IPS-18a (cell line): Measurements from ENCODE around the gene GNG12.

Experiments
- H3K27ac ChIP-seq: one replicate; pipeline ENCODE4 v1.5.1; 2013; ENCODE audit warnings: low read length
- H3K27me3 ChIP-seq: one replicate; pipeline ENCODE4 v1.6.1; 2013; ENCODE audit warnings: mild to moderate bottlenecking, low read length; ENCODE audit not compliant: control insufficient read depth, insufficient read depth
- H3K36me3 ChIP-seq: one replicate; pipeline ENCODE4 v1.6.1; 2013; ENCODE audit warnings: low read depth, low read length; ENCODE audit not compliant: control insufficient read depth
- H3K4me1 ChIP-seq: one replicate; pipeline ENCODE4 v1.6.1; 2013; ENCODE audit warnings: low read depth, low read length; ENCODE audit not compliant: control insufficient read depth
- H3K4me3 ChIP-seq: one replicate; pipeline ENCODE4 v1.5.1; 2013; ENCODE audit warnings: low read length
- H3K9ac ChIP-seq: one replicate; pipeline ENCODE4 v1.6.1; 2013; ENCODE audit warnings: mild to moderate bottlenecking, low read length, moderate library complexity
- H3K9me3 ChIP-seq: one replicate; pipeline ENCODE4 v1.6.1; 2013; ENCODE audit warnings: low read depth, low read length; ENCODE audit not compliant: control insufficient read depth

GNG12 gene

DNA sequence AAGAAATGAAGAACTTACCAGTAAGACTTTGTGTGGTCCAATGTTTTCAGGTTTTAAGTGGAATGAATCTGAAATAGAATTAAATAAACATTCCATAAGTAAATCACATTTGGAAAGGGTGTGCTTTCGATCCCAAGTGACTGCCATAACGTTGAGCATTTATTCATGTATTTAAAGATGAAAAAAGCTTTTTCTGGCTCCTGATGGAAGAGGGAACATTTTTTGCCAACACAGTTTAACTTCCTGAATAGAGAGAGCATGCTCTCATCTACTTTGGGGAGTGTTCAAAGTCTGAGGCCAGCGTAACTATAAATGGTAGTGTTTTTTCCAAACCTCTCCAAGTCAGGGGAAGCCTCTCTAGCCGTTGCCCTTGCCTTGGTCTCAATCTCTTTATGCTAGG is 55.8 kb downstream of the GNG12 start:
- Histone ChIP-seq H3K4me3 (no peak overlapping the region), H3K27me3 (no peaks in the 10 kb centered on the region), H3K9ac (no peak overlapping the region), H3K4me1 (no peaks in the 10 kb centered on the region), H3K27ac (no peak overlapping the region), H3K9me3 (no peaks in the 10 kb centered on the region), H3K36me3 (no peaks in the 10 kb centered on the region)

DNA sequence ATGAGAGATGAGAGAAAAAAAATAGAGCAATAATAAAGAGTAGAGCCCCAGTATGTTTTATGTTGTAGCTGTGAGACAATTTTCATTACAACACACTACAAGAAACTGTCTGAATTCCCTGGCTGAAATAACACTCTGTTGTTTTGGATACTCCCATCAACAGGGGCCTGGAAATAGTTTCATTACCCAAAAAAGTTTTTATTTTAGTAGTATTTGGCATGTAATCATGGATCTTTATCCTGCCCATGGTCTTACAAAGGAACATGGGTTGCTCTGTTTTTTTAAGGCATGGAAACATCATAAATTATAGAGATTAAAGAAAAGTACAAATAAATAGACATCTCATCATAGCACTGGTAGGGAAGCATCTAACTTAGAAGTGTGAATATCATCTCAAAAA is 56.3 kb downstream of the GNG12 start:
- H3K27ac ChIP-seq = no peak overlapping the region
- H3K9me3 ChIP-seq = no peaks in the 10 kb centered on the region
- no peaks in the 10 kb centered on the region for H3K27me3 ChIP-seq
- H3K9ac ChIP-seq = no peak overlapping the region
- no peak overlapping the region for H3K4me3 ChIP-seq
- no peaks in the 10 kb centered on the region for H3K4me1 ChIP-seq
- H3K36me3 ChIP-seq = no peaks in the 10 kb centered on the region

DNA sequence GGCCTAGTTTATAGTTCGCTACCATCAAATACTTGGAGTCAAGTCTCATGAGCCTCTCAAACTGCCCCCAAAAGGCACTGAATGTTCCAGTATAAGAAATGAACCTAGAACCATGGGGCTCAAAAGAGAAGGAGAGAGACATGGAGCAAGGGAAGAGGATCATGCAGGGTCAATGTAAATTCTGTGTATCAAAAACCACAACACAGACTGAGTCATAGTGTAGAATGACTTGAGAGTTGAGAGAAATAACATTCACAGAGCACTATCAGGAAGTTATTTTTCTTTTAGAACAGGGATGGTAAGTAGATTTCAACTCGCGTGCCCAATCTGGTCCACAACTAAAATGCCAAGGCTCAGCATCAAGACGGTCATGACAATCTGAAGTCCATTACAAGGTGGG is 59.8 kb downstream of the GNG12 start:
- Histone ChIP-seq H3K4me1 (no peaks in the 10 kb centered on the region), H3K27me3 (no peaks in the 10 kb centered on the region), H3K9me3 (no peaks in the 10 kb centered on the region), H3K9ac (no peak overlapping the region), H3K36me3 (no peaks in the 10 kb centered on the region), H3K4me3 (no peak overlapping the region), H3K27ac (no peak overlapping the region)

DNA sequence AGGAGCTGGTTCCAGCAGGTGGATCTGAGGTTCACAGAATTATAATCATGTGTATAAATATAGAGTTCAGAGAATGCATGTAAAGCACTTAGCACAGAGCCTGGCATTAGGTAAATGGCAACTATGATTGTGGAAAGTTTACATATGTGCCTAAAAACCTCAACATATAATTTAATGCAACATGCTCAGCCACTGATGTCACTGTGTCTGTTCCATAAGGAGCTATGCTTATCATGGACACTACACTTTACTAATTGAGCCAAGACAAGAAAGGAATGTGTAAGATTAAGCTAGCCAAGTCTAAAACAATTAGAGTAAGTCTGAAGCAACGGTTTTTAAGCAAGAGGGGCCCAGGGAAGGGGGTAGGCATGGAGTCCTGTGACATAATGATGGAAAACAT is 61.5 kb downstream of the GNG12 start:
- no peak overlapping the region for H3K27ac ChIP-seq

DNA sequence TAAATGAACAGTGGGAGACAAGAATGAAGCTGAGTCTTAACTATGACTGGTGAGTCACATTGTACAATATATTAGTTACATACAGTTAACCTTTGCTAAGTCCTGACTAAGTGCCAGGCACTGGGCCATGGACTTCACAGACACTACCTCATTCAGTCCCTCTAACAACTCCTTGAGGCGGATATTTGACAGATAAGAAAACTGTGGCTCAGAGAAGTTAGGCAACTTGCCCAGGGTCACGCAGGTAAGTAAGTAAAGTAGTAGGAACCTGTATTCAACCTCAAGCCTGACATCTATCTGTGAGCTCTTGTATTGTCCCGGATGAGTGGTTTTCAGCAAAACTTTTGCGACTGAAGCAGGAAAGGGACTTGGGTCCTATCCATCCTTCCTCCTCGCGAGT is 62.1 kb downstream of the GNG12 start:
- Histone ChIP-seq H3K9ac (no peak overlapping the region), H3K27ac (no peak overlapping the region), H3K9me3 (no peaks in the 10 kb centered on the region), H3K36me3 (no peaks in the 10 kb centered on the region), H3K4me3 (no peak overlapping the region), H3K4me1 (peaks cover 7% of the 10 kb centered on the region), H3K27me3 (no peaks in the 10 kb centered on the region)

More for the DNA sequence above, 61.5 kb downstream of the GNG12 start:
- no peak overlapping the region for H3K4me3 ChIP-seq
- no peak overlapping the region for H3K9ac ChIP-seq
- no peaks in the 10 kb centered on the region for H3K36me3 ChIP-seq
- no peaks in the 10 kb centered on the region for H3K9me3 ChIP-seq
- no peaks in the 10 kb centered on the region for H3K27me3 ChIP-seq
- H3K4me1 ChIP-seq = peaks cover 1% of the 10 kb centered on the region

DNA sequence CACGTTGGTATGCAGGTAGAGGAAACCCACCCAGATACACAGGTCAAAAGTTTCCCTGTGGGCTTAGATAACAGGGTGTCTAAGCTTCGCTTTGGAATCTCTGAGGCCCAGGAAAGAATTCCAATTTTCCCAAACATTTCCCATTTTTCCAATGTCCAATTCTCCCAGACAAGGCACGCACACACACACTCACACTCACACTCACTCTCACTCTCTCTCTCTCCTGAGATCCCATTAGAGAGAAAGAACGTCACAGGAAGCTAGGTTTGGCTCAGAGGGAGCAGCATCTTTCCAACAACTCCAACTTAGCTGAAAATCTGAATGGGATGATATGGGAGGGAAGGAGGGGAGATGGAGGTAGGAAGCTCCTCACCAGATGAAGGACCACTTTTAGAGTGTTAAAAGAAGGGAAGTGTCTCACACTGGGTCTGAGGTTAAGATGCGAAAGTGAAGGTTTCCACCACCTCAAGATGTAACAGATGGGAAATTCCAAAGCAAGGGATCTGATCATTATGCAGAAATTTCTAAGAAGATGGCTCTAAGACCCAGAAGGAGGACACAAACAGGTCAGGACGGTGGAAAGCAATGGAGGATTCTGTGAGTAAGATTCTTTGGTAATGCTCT is 63.5 kb downstream of the GNG12 start:
- Histone ChIP-seq H3K36me3 (no peaks in the 10 kb centered on the region), H3K9ac (no peak overlapping the region), H3K9me3 (no peaks in the 10 kb centered on the region), H3K4me3 (no peak overlapping the region), H3K4me1 (peaks cover 7% of the 10 kb centered on the region), H3K27me3 (no peaks in the 10 kb centered on the region), H3K27ac (no peak overlapping the region)

DNA sequence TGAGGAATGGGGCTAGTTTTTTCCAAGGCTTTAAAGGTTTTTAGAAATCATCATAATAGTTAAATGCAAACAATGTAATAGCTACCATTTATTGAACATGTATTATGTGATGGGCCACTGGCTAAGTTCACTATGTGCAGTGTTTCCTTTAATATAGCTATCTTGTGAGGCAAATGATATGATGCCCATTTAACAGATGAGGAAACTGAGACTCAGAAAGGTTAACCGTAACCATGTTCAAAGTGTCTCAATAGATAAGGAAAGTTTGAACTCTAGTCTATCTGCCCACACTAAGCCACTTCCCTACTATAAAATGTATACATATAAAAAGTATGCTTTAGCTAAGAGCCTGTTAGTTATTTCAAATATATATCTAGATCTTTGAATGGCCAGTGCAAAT is 64.8 kb downstream of the GNG12 start:
- Histone ChIP-seq H3K27ac (no peak overlapping the region), H3K9ac (no peak overlapping the region), H3K36me3 (no peaks in the 10 kb centered on the region), H3K27me3 (no peaks in the 10 kb centered on the region), H3K9me3 (no peaks in the 10 kb centered on the region), H3K4me1 (peaks cover 7% of the 10 kb centered on the region), H3K4me3 (no peak overlapping the region)

DNA sequence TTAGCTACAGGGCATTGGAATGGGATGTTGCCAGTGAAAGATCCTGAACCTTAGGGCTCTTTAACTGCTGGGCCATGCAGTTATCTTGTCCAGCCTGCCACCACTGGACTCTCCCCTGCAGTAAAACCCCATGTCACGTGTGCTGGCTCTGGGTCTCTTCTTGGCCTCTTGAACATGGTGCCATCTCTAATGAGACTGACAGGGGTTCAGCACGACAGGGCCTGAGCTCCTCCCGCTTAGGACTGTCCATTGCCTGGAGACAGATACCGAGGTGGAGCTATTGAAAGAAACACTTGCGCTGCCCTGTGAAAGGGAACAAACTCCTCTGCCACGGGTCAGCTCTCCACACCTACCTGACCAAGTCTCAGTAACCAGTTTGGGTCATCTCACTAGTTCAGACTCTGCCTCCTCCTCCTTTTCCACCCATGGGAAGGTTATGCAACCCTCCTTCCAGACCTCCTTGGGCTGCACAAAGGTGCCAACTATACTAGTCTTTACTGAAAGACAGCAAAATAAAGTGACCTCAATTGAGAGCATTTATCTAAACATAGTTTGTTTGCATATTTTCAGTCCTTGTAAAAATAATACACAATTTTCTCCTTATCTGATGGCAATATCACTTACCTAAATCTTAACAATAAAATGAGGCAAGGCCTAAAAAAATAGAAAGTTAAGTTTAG is 66.0 kb downstream of the GNG12 start:
- Histone ChIP-seq H3K36me3 (no peaks in the 10 kb centered on the region), H3K27me3 (no peaks in the 10 kb centered on the region), H3K4me3 (no peak overlapping the region), H3K4me1 (peaks cover 7% of the 10 kb centered on the region), H3K9ac (no peak overlapping the region), H3K27ac (no peak overlapping the region), H3K9me3 (no peaks in the 10 kb centered on the region)

DNA sequence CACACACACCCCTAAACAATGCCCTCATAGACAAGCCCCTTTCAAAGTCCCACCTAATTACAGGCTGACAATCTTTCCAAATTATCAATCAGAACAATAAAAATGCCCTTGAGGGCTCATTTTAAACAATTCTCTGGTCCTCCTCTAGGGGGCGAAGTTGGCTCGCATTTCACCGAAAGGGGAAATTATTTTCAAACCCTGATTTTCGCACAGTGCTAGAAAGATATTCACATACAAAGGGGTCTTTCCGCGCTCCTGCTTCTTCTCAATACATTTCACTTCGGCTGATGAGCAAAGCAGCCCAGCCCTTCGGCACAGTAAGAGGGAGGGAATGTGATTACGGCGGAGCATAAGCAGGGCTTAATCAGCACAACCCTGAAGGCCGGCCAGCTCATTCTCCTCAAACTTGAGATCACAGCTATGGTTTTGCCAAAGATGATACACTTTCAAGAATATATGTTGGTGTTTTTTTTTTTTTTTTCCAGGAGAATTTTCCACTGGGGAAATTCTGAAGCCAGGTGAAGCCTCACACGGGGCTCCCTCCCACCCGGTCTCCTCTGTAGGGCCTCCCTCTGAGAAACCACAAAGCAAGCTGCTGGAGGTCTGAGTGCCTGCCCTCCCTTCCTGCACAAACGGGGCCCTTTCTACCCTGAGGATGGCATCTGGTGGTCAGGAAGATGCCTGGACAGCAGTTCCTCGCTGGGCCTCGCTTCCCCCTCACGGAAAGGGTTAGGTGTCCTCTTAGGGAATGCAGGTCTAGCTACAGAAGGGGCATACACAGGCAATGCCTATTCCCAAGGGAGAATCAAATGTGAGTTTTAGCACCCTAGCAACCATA is 66.9 kb downstream of the GNG12 start:
- Histone ChIP-seq H3K27ac (no peak overlapping the region), H3K9ac (peak overlapping the region; percentile 16), H3K27me3 (no peaks in the 10 kb centered on the region), H3K9me3 (no peaks in the 10 kb centered on the region), H3K36me3 (no peaks in the 10 kb centered on the region), H3K4me1 (peaks cover 7% of the 10 kb centered on the region), H3K4me3 (peak overlapping the region; percentile 36)

DNA sequence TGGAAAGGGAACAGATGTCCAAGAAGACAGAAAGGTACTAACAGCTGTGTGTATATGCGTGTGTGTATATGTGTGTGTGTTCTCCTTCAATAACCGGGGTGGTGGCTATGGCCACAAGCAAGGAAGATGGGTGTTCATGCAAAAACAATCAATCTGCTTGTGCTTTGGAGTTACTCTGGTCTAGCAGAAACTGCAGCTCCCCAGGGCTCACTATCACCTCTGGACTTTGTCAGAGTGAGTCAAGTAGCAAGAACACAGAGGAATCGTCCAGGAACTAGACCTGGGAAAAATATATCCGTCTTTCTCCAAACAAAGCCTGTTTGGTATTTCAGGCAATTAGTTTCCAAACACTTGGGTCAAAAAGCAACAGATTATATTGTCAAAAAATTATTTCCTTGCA is 68.6 kb downstream of the GNG12 start:
- Histone ChIP-seq H3K27ac (no peak overlapping the region), H3K4me3 (no peak overlapping the region), H3K9me3 (no peaks in the 10 kb centered on the region), H3K4me1 (peaks cover 7% of the 10 kb centered on the region), H3K27me3 (no peaks in the 10 kb centered on the region), H3K36me3 (no peaks in the 10 kb centered on the region), H3K9ac (no peak overlapping the region)

DNA sequence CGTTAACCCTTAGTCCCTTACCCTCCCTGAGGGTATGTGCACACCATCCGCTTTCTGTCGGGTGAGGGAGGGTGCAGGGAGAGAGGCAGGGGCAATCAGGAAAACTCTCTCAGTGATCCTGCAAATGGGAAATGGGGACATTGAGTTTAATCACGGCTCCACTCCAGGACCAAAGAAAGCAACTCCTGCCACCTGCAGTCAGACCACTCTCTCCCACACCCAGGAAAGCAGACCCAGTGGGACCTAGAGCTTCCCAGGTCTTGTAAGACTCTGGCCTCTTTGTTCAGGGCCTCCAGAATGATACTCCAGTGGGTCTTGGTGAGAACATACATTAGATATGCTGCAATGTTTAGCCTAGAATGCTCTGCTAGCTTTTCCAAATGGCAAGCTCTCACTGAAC is 71.5 kb downstream of the GNG12 start:
- no peaks in the 10 kb centered on the region for H3K36me3 ChIP-seq
- no peaks in the 10 kb centered on the region for H3K27me3 ChIP-seq
- H3K4me3 ChIP-seq = no peak overlapping the region
- H3K27ac ChIP-seq = no peak overlapping the region
- no peak overlapping the region for H3K9ac ChIP-seq
- peaks cover 6% of the 10 kb centered on the region for H3K4me1 ChIP-seq
- no peaks in the 10 kb centered on the region for H3K9me3 ChIP-seq
